ENCODE results near the gene NTRK2.

The NTRK2 gene

GRCh38 chr9:84703793-84704192 lies 34.3 kb downstream of the NTRK2 start:
- Histone ChIP-seq H3K4me3 (ENCODE audit: extremely low read depth, insufficient read depth, low read length, poor library complexity, severe bottlenecking) (no peak overlapping the region), H3K27ac (ENCODE audit: low read depth, low read length, severe bottlenecking) (no peak overlapping the region), H3K9me3 (ENCODE audit: control insufficient read depth, low read length) (no peaks in the 10 kb centered on the region), H3K36me3 (ENCODE audit: control insufficient read depth, insufficient read depth, low read length) (no peaks in the 10 kb centered on the region), H3K4me1 (ENCODE audit: control insufficient read depth, insufficient read depth, low read length, poor library complexity, severe bottlenecking) (no peaks in the 10 kb centered on the region)

- Histone ChIP-seq H3K9me3 (ENCODE audit: control insufficient read depth, low read length) (no peaks in the 10 kb centered on the region), H3K4me3 (ENCODE audit: extremely low read depth, insufficient read depth, low read length, poor library complexity, severe bottlenecking) (no peak overlapping the region), H3K4me1 (ENCODE audit: control insufficient read depth, insufficient read depth, low read length, poor library complexity, severe bottlenecking) (no peaks in the 10 kb centered on the region), H3K36me3 (ENCODE audit: control insufficient read depth, insufficient read depth, low read length) (no peaks in the 10 kb centered on the region), H3K27ac (ENCODE audit: low read depth, low read length, severe bottlenecking) (no peak overlapping the region)
- WGBS, 2 experiments (ENCODE audit: insufficient coverage in 2 of 2), result 75 to 77% methylated on average over 2 to 5 of the region's 5 CpGs
Observed at GRCh38 chr9:84705128-84705527, 35.6 kb downstream of the NTRK2 start.

GRCh38 chr9:84708400-84708799 lies 38.9 kb downstream of the NTRK2 start:
- Histone ChIP-seq H3K27ac (ENCODE audit: low read depth, low read length, severe bottlenecking) (no peak overlapping the region), H3K36me3 (ENCODE audit: control insufficient read depth, insufficient read depth, low read length) (no peaks in the 10 kb centered on the region)
- no CpG with 5 or more reads among the region's 1 CpG for WGBS, 2 experiments (ENCODE audit: insufficient coverage in 2 of 2)

GRCh38 chr9:84709056-84709455 lies 39.5 kb downstream of the NTRK2 start:
- Histone ChIP-seq H3K4me1 (ENCODE audit: control insufficient read depth, insufficient read depth, low read length, poor library complexity, severe bottlenecking) (no peaks in the 10 kb centered on the region), H3K9me3 (ENCODE audit: control insufficient read depth, low read length) (no peaks in the 10 kb centered on the region), H3K36me3 (ENCODE audit: control insufficient read depth, insufficient read depth, low read length) (no peaks in the 10 kb centered on the region), H3K27ac (ENCODE audit: low read depth, low read length, severe bottlenecking) (no peak overlapping the region), H3K4me3 (ENCODE audit: extremely low read depth, insufficient read depth, low read length, poor library complexity, severe bottlenecking) (no peak overlapping the region)
- WGBS, 2 experiments (ENCODE audit: insufficient coverage in 2 of 2), result 80% methylated on average over 1 of the region's 1 CpG; no CpG with 5 or more reads in 1 of the 2 experiments

More at GRCh38 chr9:84708400-84708799, 38.9 kb downstream of the NTRK2 start:
- H3K4me3 ChIP-seq (ENCODE audit: extremely low read depth, insufficient read depth, low read length, poor library complexity, severe bottlenecking), result no peak overlapping the region
- H3K9me3 ChIP-seq (ENCODE audit: control insufficient read depth, low read length), result no peaks in the 10 kb centered on the region
- no peaks in the 10 kb centered on the region for H3K4me1 ChIP-seq (ENCODE audit: control insufficient read depth, insufficient read depth, low read length, poor library complexity, severe bottlenecking)

GRCh38 chr9:84710701-84711397 lies 41.3 kb downstream of the NTRK2 start:
- no peaks in the 10 kb centered on the region for H3K4me1 ChIP-seq (ENCODE audit: control insufficient read depth, insufficient read depth, low read length, poor library complexity, severe bottlenecking)
- H3K4me3 ChIP-seq (ENCODE audit: extremely low read depth, insufficient read depth, low read length, poor library complexity, severe bottlenecking), result no peak overlapping the region
- H3K9me3 ChIP-seq (ENCODE audit: control insufficient read depth, low read length), result no peaks in the 10 kb centered on the region
- H3K36me3 ChIP-seq (ENCODE audit: control insufficient read depth, insufficient read depth, low read length), result no peaks in the 10 kb centered on the region
- no peak overlapping the region for H3K27ac ChIP-seq (ENCODE audit: low read depth, low read length, severe bottlenecking)
- 88 to 92% methylated on average over 2 to 3 of the region's 4 CpGs for WGBS, 2 experiments (ENCODE audit: insufficient coverage in 2 of 2)

- H3K4me1 ChIP-seq (ENCODE audit: control insufficient read depth, insufficient read depth, low read length, poor library complexity, severe bottlenecking), result no peaks in the 10 kb centered on the region
- no peak overlapping the region for H3K27ac ChIP-seq (ENCODE audit: low read depth, low read length, severe bottlenecking)
- H3K4me3 ChIP-seq (ENCODE audit: extremely low read depth, insufficient read depth, low read length, poor library complexity, severe bottlenecking), result no peak overlapping the region
- no peaks in the 10 kb centered on the region for H3K9me3 ChIP-seq (ENCODE audit: control insufficient read depth, low read length)
- no peaks in the 10 kb centered on the region for H3K36me3 ChIP-seq (ENCODE audit: control insufficient read depth, insufficient read depth, low read length)
- 94 to 98% methylated on average over 4 to 6 of the region's 7 CpGs for WGBS, 2 experiments (ENCODE audit: insufficient coverage in 2 of 2)
Observed at GRCh38 chr9:84711398-84711777, 41.9 kb downstream of the NTRK2 start.

GRCh38 chr9:84711936-84712335 lies 42.4 kb downstream of the NTRK2 start:
- Histone ChIP-seq H3K9me3 (ENCODE audit: control insufficient read depth, low read length) (no peaks in the 10 kb centered on the region), H3K36me3 (ENCODE audit: control insufficient read depth, insufficient read depth, low read length) (no peaks in the 10 kb centered on the region), H3K4me3 (ENCODE audit: extremely low read depth, insufficient read depth, low read length, poor library complexity, severe bottlenecking) (no peak overlapping the region), H3K27ac (ENCODE audit: low read depth, low read length, severe bottlenecking) (no peak overlapping the region), H3K4me1 (ENCODE audit: control insufficient read depth, insufficient read depth, low read length, poor library complexity, severe bottlenecking) (no peaks in the 10 kb centered on the region)
- WGBS, 2 experiments (ENCODE audit: insufficient coverage in 2 of 2), result no CpG with 5 or more reads among the region's 6 CpGs

GRCh38 chr9:84716217-84716616 lies 46.7 kb downstream of the NTRK2 start:
- H3K4me1 ChIP-seq (ENCODE audit: control insufficient read depth, insufficient read depth, low read length, poor library complexity, severe bottlenecking), result no peaks in the 10 kb centered on the region
- no peaks in the 10 kb centered on the region for H3K36me3 ChIP-seq (ENCODE audit: control insufficient read depth, insufficient read depth, low read length)
- H3K27ac ChIP-seq (ENCODE audit: low read depth, low read length, severe bottlenecking), result no peak overlapping the region
- H3K4me3 ChIP-seq (ENCODE audit: extremely low read depth, insufficient read depth, low read length, poor library complexity, severe bottlenecking), result no peak overlapping the region
- H3K9me3 ChIP-seq (ENCODE audit: control insufficient read depth, low read length), result no peaks in the 10 kb centered on the region
- no CpG with 5 or more reads among the region's 3 CpGs for WGBS, 2 experiments (ENCODE audit: insufficient coverage in 2 of 2)

- H3K27ac ChIP-seq (ENCODE audit: low read depth, low read length, severe bottlenecking), result no peak overlapping the region
- 86 to 87% methylated on average over 4 of the region's 5 CpGs for WGBS, 2 experiments (ENCODE audit: insufficient coverage in 2 of 2)
- H3K9me3 ChIP-seq (ENCODE audit: control insufficient read depth, low read length), result no peaks in the 10 kb centered on the region
- no peak overlapping the region for H3K4me3 ChIP-seq (ENCODE audit: extremely low read depth, insufficient read depth, low read length, poor library complexity, severe bottlenecking)
- no peaks in the 10 kb centered on the region for H3K4me1 ChIP-seq (ENCODE audit: control insufficient read depth, insufficient read depth, low read length, poor library complexity, severe bottlenecking)
- no peaks in the 10 kb centered on the region for H3K36me3 ChIP-seq (ENCODE audit: control insufficient read depth, insufficient read depth, low read length)
Observed at GRCh38 chr9:84718476-84718875, 48.9 kb downstream of the NTRK2 start.

- 86 to 95% methylated on average over 4 to 5 of the region's 5 CpGs for WGBS, 2 experiments (ENCODE audit: insufficient coverage in 2 of 2)
- no peaks in the 10 kb centered on the region for H3K36me3 ChIP-seq (ENCODE audit: control insufficient read depth, insufficient read depth, low read length)
- H3K27ac ChIP-seq (ENCODE audit: low read depth, low read length, severe bottlenecking), result no peak overlapping the region
- no peak overlapping the region for H3K4me3 ChIP-seq (ENCODE audit: extremely low read depth, insufficient read depth, low read length, poor library complexity, severe bottlenecking)
- no peaks in the 10 kb centered on the region for H3K4me1 ChIP-seq (ENCODE audit: control insufficient read depth, insufficient read depth, low read length, poor library complexity, severe bottlenecking)
- H3K9me3 ChIP-seq (ENCODE audit: control insufficient read depth, low read length), result no peaks in the 10 kb centered on the region
Observed at GRCh38 chr9:84722388-84722989, 53.0 kb downstream of the NTRK2 start.

GRCh38 chr9:84723426-84723825 lies 53.9 kb downstream of the NTRK2 start:
- Histone ChIP-seq H3K36me3 (ENCODE audit: control insufficient read depth, insufficient read depth, low read length) (no peaks in the 10 kb centered on the region), H3K4me3 (ENCODE audit: extremely low read depth, insufficient read depth, low read length, poor library complexity, severe bottlenecking) (no peak overlapping the region), H3K27ac (ENCODE audit: low read depth, low read length, severe bottlenecking) (no peak overlapping the region), H3K9me3 (ENCODE audit: control insufficient read depth, low read length) (no peaks in the 10 kb centered on the region), H3K4me1 (ENCODE audit: control insufficient read depth, insufficient read depth, low read length, poor library complexity, severe bottlenecking) (no peaks in the 10 kb centered on the region)
- WGBS, 2 experiments (ENCODE audit: insufficient coverage in 2 of 2), result 100% methylated on average over 1 of the region's 3 CpGs

Measured in mesodermal cell (in vitro differentiated cells).